Panc1 (cell line): ENCODE data around the gene MAP2K3.

Experiments used
- POLR2AphosphoS5 ChIP-seq: IDR thresholded peaks from 2 replicates; pipeline ENCODE4 v1.6.1; 2012; ENCODE audit warnings: mild to moderate bottlenecking, low read depth, low read length, moderate library complexity
- SIN3A ChIP-seq: IDR thresholded peaks from 2 replicates; pipeline ENCODE4 v1.6.1; 2012; ENCODE audit warnings: low read depth, mild to moderate bottlenecking, low read length, moderate library complexity, borderline replicate concordance; ENCODE audit not compliant: insufficient read depth
- TF ChIP-seq, protein P1 (sequence below): fragments of 450-650 bp; IDR thresholded peaks from 2 replicates; pipeline ENCODE4 v1.5.1; 2017; ENCODE audit warnings: mild to moderate bottlenecking
- TF ChIP-seq, protein P2 (sequence below), 2 experiments: IDR thresholded peaks; 2 replicates each; pipeline ENCODE4 v1.6.1; 2011 to 2012; ENCODE audit warnings: low read depth in 2 of 2, control low read depth in 1 of 2, low read length in 1 of 2, mild to moderate bottlenecking in 1 of 2, moderate library complexity in 1 of 2; ENCODE audit not compliant: insufficient read depth in 1 of 2

DNA sequence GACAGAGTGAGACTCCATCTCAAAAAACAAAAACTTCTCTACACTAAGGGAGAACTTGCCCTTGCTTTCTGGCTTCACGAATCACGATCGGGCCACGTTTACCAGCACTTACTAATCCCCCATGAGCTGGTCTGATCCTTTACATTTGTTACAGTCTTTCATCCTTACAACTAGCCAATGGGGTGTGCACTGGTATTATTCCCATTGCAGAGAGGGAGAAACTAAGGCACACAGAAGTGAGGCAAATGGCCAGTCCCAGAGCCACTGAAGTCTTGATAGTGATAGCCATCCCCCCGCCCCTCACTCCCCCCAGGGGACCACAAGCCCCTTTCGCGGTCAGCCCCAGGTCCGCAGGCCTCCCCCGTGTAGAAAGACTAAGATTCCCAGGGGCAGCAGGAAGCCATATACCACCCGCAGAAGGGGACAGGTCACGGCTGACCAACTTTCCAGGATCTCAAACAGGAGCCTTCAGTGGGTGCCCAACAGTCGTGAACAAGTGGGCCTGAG lies 32.2 kb upstream of the MAP2K3 start:
- TF ChIP-seq, protein P1, sequence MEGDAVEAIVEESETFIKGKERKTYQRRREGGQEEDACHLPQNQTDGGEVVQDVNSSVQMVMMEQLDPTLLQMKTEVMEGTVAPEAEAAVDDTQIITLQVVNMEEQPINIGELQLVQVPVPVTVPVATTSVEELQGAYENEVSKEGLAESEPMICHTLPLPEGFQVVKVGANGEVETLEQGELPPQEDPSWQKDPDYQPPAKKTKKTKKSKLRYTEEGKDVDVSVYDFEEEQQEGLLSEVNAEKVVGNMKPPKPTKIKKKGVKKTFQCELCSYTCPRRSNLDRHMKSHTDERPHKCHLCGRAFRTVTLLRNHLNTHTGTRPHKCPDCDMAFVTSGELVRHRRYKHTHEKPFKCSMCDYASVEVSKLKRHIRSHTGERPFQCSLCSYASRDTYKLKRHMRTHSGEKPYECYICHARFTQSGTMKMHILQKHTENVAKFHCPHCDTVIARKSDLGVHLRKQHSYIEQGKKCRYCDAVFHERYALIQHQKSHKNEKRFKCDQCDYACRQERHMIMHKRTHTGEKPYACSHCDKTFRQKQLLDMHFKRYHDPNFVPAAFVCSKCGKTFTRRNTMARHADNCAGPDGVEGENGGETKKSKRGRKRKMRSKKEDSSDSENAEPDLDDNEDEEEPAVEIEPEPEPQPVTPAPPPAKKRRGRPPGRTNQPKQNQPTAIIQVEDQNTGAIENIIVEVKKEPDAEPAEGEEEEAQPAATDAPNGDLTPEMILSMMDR, result no peak
- TF ChIP-seq POLR2AphosphoS5 (no peak), SIN3A (no peak)
- TF ChIP-seq, protein P2, sequence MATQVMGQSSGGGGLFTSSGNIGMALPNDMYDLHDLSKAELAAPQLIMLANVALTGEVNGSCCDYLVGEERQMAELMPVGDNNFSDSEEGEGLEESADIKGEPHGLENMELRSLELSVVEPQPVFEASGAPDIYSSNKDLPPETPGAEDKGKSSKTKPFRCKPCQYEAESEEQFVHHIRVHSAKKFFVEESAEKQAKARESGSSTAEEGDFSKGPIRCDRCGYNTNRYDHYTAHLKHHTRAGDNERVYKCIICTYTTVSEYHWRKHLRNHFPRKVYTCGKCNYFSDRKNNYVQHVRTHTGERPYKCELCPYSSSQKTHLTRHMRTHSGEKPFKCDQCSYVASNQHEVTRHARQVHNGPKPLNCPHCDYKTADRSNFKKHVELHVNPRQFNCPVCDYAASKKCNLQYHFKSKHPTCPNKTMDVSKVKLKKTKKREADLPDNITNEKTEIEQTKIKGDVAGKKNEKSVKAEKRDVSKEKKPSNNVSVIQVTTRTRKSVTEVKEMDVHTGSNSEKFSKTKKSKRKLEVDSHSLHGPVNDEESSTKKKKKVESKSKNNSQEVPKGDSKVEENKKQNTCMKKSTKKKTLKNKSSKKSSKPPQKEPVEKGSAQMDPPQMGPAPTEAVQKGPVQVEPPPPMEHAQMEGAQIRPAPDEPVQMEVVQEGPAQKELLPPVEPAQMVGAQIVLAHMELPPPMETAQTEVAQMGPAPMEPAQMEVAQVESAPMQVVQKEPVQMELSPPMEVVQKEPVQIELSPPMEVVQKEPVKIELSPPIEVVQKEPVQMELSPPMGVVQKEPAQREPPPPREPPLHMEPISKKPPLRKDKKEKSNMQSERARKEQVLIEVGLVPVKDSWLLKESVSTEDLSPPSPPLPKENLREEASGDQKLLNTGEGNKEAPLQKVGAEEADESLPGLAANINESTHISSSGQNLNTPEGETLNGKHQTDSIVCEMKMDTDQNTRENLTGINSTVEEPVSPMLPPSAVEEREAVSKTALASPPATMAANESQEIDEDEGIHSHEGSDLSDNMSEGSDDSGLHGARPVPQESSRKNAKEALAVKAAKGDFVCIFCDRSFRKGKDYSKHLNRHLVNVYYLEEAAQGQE (IDR thresholded peaks at IDR 0.05; ENCODE audit: insufficient read depth in 1 of 2, low read depth in 2 of 2, low read length in 1 of 2), result no peak
